ENCODE data around the gene TSPAN10.
A peak's percentile ranks its signal among the peaks of the same experiment; 100 is the strongest.

TSPAN10 gene

GRCh38 chr17:81635431-81635830 lies 1.6 kb upstream of the TSPAN10 start:
- DNase-seq (ENCODE audit: low spot score): peak; percentile 39

- peak; percentile 82 for DNase-seq (ENCODE audit: low spot score)
These were observed 957 bp upstream of the TSPAN10 start for GRCh38 chr17:81635973-81636504.

- no peak for DNase-seq (ENCODE audit: low spot score)
These were observed 1.7 kb downstream of the TSPAN10 start for GRCh38 chr17:81638683-81639082.

GRCh38 chr17:81640011-81640410 lies 3.0 kb downstream of the TSPAN10 start:
- DNase-seq (ENCODE audit: low spot score): no peak

- DNase-seq (ENCODE audit: low spot score): peak; percentile 64
These were observed 5.0 kb downstream of the TSPAN10 start for GRCh38 chr17:81641825-81642489.

GRCh38 chr17:81644496-81644895 lies 7.5 kb downstream of the TSPAN10 start:
- DNase-seq (ENCODE audit: low spot score): no peak

GRCh38 chr17:81644976-81645952 lies 8.3 kb downstream of the TSPAN10 start:
- DNase-seq (ENCODE audit: low spot score): no peak

GRCh38 chr17:81646869-81647600 lies 10.0 kb downstream of the TSPAN10 start:
- DNase-seq (ENCODE audit: low spot score): no peak

- no peak for DNase-seq (ENCODE audit: low spot score)
These were observed 10.6 kb downstream of the TSPAN10 start for GRCh38 chr17:81647640-81648012.

- DNase-seq (ENCODE audit: low spot score): no peak
These were observed 11.2 kb downstream of the TSPAN10 start for GRCh38 chr17:81648013-81648706.

- no peak for DNase-seq (ENCODE audit: low spot score)
These were observed 11.7 kb downstream of the TSPAN10 start for GRCh38 chr17:81648707-81649085.

- DNase-seq (ENCODE audit: low spot score): no peak
These were observed 14.0 kb downstream of the TSPAN10 start for GRCh38 chr17:81650951-81651350.

GRCh38 chr17:81651692-81652091 lies 14.7 kb downstream of the TSPAN10 start:
- peak; percentile 91 for DNase-seq (ENCODE audit: low spot score)

- no peak for DNase-seq (ENCODE audit: low spot score)
These were observed 16.1 kb downstream of the TSPAN10 start for GRCh38 chr17:81652906-81653771.

GRCh38 chr17:81655378-81656117 lies 18.6 kb downstream of the TSPAN10 start:
- no peak for DNase-seq (ENCODE audit: low spot score)

GRCh38 chr17:81656118-81656743 lies 19.2 kb downstream of the TSPAN10 start, which contains the start of gene PDE6G:
Gene PDE6G, minus strand, starts transcription at chr17:81656542. Its CDS starts 3,237 bp downstream, at chr17:81653305.
- no peak for DNase-seq (ENCODE audit: low spot score)

GRCh38 chr17:81656835-81657234 lies 19.8 kb downstream of the TSPAN10 start:
- no peak for DNase-seq (ENCODE audit: low spot score)

- DNase-seq (ENCODE audit: low spot score): peak; percentile 28
These were observed 22.0 kb downstream of the TSPAN10 start for GRCh38 chr17:81659038-81659437.

GRCh38 chr17:81660441-81660840 lies 23.4 kb downstream of the TSPAN10 start:
- DNase-seq (ENCODE audit: low spot score): no peak

All from kidney tubule cell (primary cell).